Brain microvascular endothelial cell (primary cell): ENCODE data around the gene GCHFR.

Experiments used
- DNase-seq: peaks from one replicate; pipeline ENCODE4 v3.0.0-alpha.2; 2020
- H3K27ac ChIP-seq: fragments of 250-450 bp; sonication (Bioruptor Pico); 2 replicates; pipeline ENCODE4 v1.5.1; 2020; ENCODE audit warnings: mild to moderate bottlenecking, moderate library complexity
- H3K27me3 ChIP-seq: fragments of 250-450 bp; sonication (Bioruptor Pico); replicated peaks from 2 replicates; pipeline ENCODE4 v1.5.1; 2020; ENCODE audit warnings: mild to moderate bottlenecking
- H3K36me3 ChIP-seq: fragments of 250-450 bp; sonication (Bioruptor Pico); replicated peaks from 2 replicates; pipeline ENCODE4 v1.5.1; 2020; ENCODE audit warnings: mild to moderate bottlenecking
- H3K4me3 ChIP-seq: 2 replicates; pipeline ENCODE4 v1.5.1; 2011; ENCODE audit warnings: low read depth, mild to moderate bottlenecking, control low read depth, low read length, moderate library complexity
- in situ Hi-C: cut with HindIII; loops from 2 replicates; pipeline ENCODE4 v1.10.0; 2017; ENCODE audit warnings: low sequenced_read_pairs, low pct_ligation_motif_present
- TF ChIP-seq, protein P1 (sequence below): IDR thresholded peaks from 2 replicates; pipeline ENCODE4 v1.5.1; 2011; ENCODE audit warnings: low read depth, mild to moderate bottlenecking, moderate library complexity, low read length, control low read depth, inconsistent platforms; ENCODE audit errors: missing control alignments

The GCHFR gene

DNA sequence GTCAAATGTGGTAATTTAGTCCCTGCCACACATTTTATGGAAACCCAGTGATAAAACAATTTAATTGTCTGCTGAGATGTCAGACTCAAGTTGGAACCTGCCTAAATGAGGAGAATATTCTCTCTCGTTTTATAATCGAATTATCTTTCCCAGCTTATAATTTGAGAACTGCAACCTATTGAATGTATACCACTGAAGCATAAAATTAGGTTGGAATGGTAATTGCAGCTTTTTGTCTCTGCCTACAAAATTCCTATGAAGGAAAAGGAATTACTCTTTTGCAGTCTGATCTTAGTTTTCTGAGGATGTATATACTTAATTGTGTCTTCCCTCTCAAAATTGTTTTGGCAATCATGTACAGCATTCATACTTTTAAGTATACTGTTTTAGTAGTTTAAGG lies 39.9 kb upstream of the GCHFR start:
- H3K27me3 ChIP-seq = no peaks in the 10 kb centered on the region
- H3K27ac ChIP-seq = no peak overlapping the region
- in situ Hi-C loops = no loop called here
- no peaks in the 10 kb centered on the region for H3K36me3 ChIP-seq
- TF ChIP-seq, protein P1, sequence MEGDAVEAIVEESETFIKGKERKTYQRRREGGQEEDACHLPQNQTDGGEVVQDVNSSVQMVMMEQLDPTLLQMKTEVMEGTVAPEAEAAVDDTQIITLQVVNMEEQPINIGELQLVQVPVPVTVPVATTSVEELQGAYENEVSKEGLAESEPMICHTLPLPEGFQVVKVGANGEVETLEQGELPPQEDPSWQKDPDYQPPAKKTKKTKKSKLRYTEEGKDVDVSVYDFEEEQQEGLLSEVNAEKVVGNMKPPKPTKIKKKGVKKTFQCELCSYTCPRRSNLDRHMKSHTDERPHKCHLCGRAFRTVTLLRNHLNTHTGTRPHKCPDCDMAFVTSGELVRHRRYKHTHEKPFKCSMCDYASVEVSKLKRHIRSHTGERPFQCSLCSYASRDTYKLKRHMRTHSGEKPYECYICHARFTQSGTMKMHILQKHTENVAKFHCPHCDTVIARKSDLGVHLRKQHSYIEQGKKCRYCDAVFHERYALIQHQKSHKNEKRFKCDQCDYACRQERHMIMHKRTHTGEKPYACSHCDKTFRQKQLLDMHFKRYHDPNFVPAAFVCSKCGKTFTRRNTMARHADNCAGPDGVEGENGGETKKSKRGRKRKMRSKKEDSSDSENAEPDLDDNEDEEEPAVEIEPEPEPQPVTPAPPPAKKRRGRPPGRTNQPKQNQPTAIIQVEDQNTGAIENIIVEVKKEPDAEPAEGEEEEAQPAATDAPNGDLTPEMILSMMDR = no peak
- DNase-seq = no peak
- no peak overlapping the region for H3K4me3 ChIP-seq

DNA sequence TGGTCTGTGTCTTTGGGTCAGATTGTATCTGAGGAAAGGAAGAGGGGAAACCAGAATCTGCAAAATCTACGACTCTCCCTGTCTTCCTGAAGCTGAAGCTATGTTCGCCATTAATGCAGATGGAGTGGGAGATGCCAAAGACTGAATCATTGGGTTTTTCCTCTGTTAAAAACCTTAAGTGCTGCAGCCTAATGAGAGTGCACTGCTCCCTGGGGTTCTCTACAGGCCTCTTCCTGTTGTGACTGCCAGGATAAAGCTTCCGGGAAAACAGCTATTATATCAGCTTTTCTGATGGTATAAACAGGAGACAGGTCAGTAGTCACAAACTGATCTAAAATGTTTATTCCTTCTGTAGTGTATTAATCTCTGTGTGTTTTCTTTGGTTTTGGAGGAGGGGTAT lies 32.8 kb upstream of the GCHFR start:
- no peaks in the 10 kb centered on the region for H3K27me3 ChIP-seq
- TF ChIP-seq, protein P1 = no peak
- in situ Hi-C loops = no loop called here
- no peak overlapping the region for H3K4me3 ChIP-seq
- H3K27ac ChIP-seq = no peak overlapping the region
- no peak for DNase-seq
- H3K36me3 ChIP-seq = peaks cover 20% of the 10 kb centered on the region

DNA sequence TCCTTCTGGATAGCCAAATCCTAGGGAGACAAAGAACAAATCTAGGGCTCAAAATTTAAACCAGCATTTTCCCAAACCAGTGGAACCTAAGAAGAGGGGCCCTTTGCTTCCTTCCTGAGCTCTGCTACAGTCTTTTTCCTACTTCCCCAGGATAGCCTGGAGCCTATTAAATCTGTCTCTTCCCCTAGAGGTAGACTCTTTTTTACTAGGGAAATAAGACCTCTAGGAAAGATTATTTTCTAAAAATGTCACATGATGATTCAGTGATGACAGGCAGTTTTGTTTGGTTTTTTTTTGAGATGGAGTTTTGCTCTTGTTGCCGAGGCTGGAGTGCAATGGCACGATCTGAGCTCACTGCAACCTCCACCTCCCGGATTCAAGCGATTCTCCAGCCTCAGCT lies 27.3 kb upstream of the GCHFR start:
- DNase-seq = no peak
- Histone ChIP-seq H3K27me3 (no peaks in the 10 kb centered on the region), H3K4me3 (no peak overlapping the region), H3K27ac (no peak overlapping the region), H3K36me3 (peaks cover 48% of the 10 kb centered on the region)
- in situ Hi-C loops = no loop called here
- TF ChIP-seq, protein P1 = no peak

DNA sequence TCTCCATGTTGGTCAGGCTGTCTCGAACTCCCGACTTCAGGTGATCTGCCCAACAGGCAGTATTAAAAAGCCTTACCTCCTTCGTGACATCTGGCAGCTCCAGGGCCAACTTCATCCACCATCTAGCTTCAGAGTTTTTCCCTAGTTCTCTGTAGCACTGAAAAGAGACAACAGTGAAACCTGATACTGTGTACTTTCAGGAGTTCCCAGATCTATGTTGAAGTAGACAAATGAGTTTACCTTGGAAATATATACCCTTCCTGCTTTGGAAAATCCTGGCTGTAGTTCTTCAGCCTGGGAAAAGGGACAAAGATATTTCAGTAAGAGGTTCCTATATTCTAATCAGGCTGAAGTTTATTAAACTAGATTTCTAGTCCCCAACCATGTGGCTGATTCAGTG lies 26.8 kb upstream of the GCHFR start:
- no peak for DNase-seq
- TF ChIP-seq, protein P1 = no peak
- Histone ChIP-seq H3K4me3 (no peak overlapping the region), H3K27ac (no peak overlapping the region), H3K36me3 (peaks cover 48% of the 10 kb centered on the region), H3K27me3 (no peaks in the 10 kb centered on the region)
- in situ Hi-C loops = no loop called here

DNA sequence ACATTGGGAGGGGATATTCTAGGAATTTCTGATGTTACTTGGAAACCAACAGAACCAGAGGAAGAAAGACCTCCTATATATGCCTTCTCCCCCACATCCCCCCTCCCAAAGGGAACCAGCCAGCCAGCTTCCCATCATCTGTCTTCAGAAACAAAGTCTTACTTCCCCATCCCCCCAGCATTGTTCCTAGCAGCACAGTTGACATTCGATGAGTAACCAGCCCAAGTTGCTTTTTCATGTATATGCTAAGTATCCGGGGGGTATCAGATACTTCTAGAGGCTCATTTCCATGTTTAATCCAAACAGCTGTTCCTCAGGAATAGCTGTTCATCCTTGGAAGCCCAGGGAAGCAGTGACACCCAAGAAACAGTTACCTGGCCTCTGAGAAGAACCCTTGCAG lies 24.8 kb upstream of the GCHFR start:
- Histone ChIP-seq H3K27ac (no peak overlapping the region), H3K36me3 (peaks cover 45% of the 10 kb centered on the region), H3K4me3 (no peak overlapping the region), H3K27me3 (no peaks in the 10 kb centered on the region)
- TF ChIP-seq, protein P1 = no peak
- no peak for DNase-seq
- in situ Hi-C loops = no loop called here

DNA sequence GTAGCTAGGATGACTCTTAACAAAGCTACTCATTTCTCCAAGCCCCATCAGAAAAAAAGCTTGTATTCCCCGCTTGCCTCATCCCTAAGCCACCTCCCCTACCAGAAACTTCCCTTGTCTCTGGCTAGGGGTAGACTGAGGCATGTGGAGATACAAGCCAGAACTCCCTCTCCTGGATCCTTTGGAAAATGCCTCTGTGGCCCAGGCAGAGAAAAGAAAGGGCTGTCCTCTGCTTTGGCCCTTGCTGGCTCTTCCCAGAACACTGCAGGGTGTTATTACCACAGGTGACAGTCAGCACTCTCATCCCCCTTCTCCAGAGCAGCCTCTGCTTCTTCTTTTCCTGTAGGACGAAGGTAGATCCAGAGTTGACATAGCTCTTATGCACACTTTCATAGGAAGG lies 24.0 kb upstream of the GCHFR start:
- DNase-seq = no peak
- TF ChIP-seq, protein P1 = peak; percentile 28
- Histone ChIP-seq H3K4me3 (no peak overlapping the region), H3K27ac (no peak overlapping the region), H3K27me3 (no peaks in the 10 kb centered on the region), H3K36me3 (peaks cover 49% of the 10 kb centered on the region)
- in situ Hi-C loops = no loop called here
